Parathyroid adenoma (tissue), 2 donors: ENCODE measurements around the gene PNPT1.

Experiments
- H2AFZ ChIP-seq: fragments of 300-600 bp; sonication (generic); one replicate; pipeline ENCODE4 v1.7.0; 2017; ENCODE audit warnings: antibody characterized with exemption, mild to moderate bottlenecking
- H3K27ac ChIP-seq: fragments of 300-600 bp; sonication (generic); one replicate; pipeline ENCODE4 v1.7.0; 2017
- H3K27me3 ChIP-seq: fragments of 300-600 bp; sonication (generic); one replicate; pipeline ENCODE4 v1.7.0; 2017; ENCODE audit warnings: low read length; ENCODE audit not compliant: control insufficient read depth, insufficient read depth
- H3K36me3 ChIP-seq: fragments of 300-600 bp; sonication (generic); one replicate; pipeline ENCODE4 v1.7.0; 2017; ENCODE audit warnings: low read length; ENCODE audit not compliant: control insufficient read depth, insufficient read depth
- H3K4me1 ChIP-seq: fragments of 300-600 bp; sonication (generic); one replicate; pipeline ENCODE4 v1.7.0; 2017; ENCODE audit warnings: control low read depth
- H3K4me2 ChIP-seq: fragments of 300-600 bp; sonication (generic); one replicate; pipeline ENCODE4 v1.7.0; 2017; ENCODE audit warnings: low read length
- H3K4me3 ChIP-seq: fragments of 300-600 bp; sonication (generic); one replicate; pipeline ENCODE4 v1.7.0; 2017; ENCODE audit warnings: low read depth, low read length
- H3K79me2 ChIP-seq: fragments of 300-600 bp; sonication (generic); one replicate; pipeline ENCODE4 v1.7.0; 2017; ENCODE audit warnings: control low read depth
- H3K9ac ChIP-seq: fragments of 300-600 bp; sonication (generic); one replicate; pipeline ENCODE4 v1.7.0; 2017; ENCODE audit warnings: mild to moderate bottlenecking
- H3K9me3 ChIP-seq: fragments of 300-600 bp; sonication (generic); one replicate; pipeline ENCODE4 v1.7.0; 2017; ENCODE audit warnings: low read length; ENCODE audit not compliant: control insufficient read depth
- CTCF ChIP-seq: fragments of 300-600 bp; sonication (generic); IDR thresholded peaks from one replicate; pipeline ENCODE4 v1.7.0; 2017; ENCODE audit warnings: antibody characterized with exemption, mild to moderate bottlenecking
- donor health status: primary hyperparathyroidism.

The PNPT1 gene

GRCh38 chr2:55732854-55733253, 39.2 kb upstream of the PNPT1 start:
- Histone ChIP-seq H3K4me3 (no peak overlapping the region), H3K4me2 (no peak overlapping the region), H2AFZ (no peak overlapping the region), H3K9ac (no peak overlapping the region), H3K9me3 (no peaks in the 10 kb centered on the region), H3K27ac (no peak overlapping the region), H3K79me2 (no peaks in the 10 kb centered on the region), H3K4me1 (no peaks in the 10 kb centered on the region), H3K27me3 (no peaks in the 10 kb centered on the region), H3K36me3 (no peaks in the 10 kb centered on the region)
- TF ChIP-seq CTCF: no peak

GRCh38 chr2:55729136-55729685, 35.6 kb upstream of the PNPT1 start:
- no peak overlapping the region for H3K4me2 ChIP-seq
- H3K4me3 ChIP-seq: no peak overlapping the region
- no peak for TF ChIP-seq CTCF
- no peaks in the 10 kb centered on the region for H3K9me3 ChIP-seq
- no peak overlapping the region for H2AFZ ChIP-seq
- no peaks in the 10 kb centered on the region for H3K27me3 ChIP-seq
- H3K27ac ChIP-seq: no peak overlapping the region
- no peaks in the 10 kb centered on the region for H3K4me1 ChIP-seq
- H3K79me2 ChIP-seq: no peaks in the 10 kb centered on the region
- no peaks in the 10 kb centered on the region for H3K36me3 ChIP-seq
- H3K9ac ChIP-seq: no peak overlapping the region

- no peak for TF ChIP-seq CTCF
- H3K9ac ChIP-seq: no peak overlapping the region
- no peak overlapping the region for H2AFZ ChIP-seq
- H3K27me3 ChIP-seq: no peaks in the 10 kb centered on the region
- no peak overlapping the region for H3K27ac ChIP-seq
- no peaks in the 10 kb centered on the region for H3K79me2 ChIP-seq
- H3K36me3 ChIP-seq: no peaks in the 10 kb centered on the region
- H3K4me3 ChIP-seq: no peak overlapping the region
- H3K4me1 ChIP-seq: no peaks in the 10 kb centered on the region
- no peaks in the 10 kb centered on the region for H3K9me3 ChIP-seq
- no peak overlapping the region for H3K4me2 ChIP-seq
Measured at GRCh38 chr2:55721596-55722215, 28.1 kb upstream of the PNPT1 start.

- no peaks in the 10 kb centered on the region for H3K9me3 ChIP-seq
- H3K4me1 ChIP-seq: no peaks in the 10 kb centered on the region
- H3K4me2 ChIP-seq: no peak overlapping the region
- no peaks in the 10 kb centered on the region for H3K79me2 ChIP-seq
- no peak overlapping the region for H3K27ac ChIP-seq
- H3K9ac ChIP-seq: no peak overlapping the region
- H3K27me3 ChIP-seq: no peaks in the 10 kb centered on the region
- H2AFZ ChIP-seq: no peak overlapping the region
- no peak overlapping the region for H3K4me3 ChIP-seq
- no peak for TF ChIP-seq CTCF
- no peaks in the 10 kb centered on the region for H3K36me3 ChIP-seq
Measured at GRCh38 chr2:55720417-55720816, 26.8 kb upstream of the PNPT1 start.

- H3K27ac ChIP-seq: no peak overlapping the region
Measured at GRCh38 chr2:55719852-55720251, 26.2 kb upstream of the PNPT1 start.

More at GRCh38 chr2:55719852-55720251, 26.2 kb upstream of the PNPT1 start:
- no peaks in the 10 kb centered on the region for H3K9me3 ChIP-seq
- no peaks in the 10 kb centered on the region for H3K4me1 ChIP-seq
- no peak overlapping the region for H3K4me2 ChIP-seq
- no peak for TF ChIP-seq CTCF
- no peaks in the 10 kb centered on the region for H3K27me3 ChIP-seq
- H3K9ac ChIP-seq: no peak overlapping the region
- no peak overlapping the region for H3K4me3 ChIP-seq
- H3K36me3 ChIP-seq: no peaks in the 10 kb centered on the region
- H2AFZ ChIP-seq: no peak overlapping the region
- no peaks in the 10 kb centered on the region for H3K79me2 ChIP-seq
